ENCODE results near the gene CAMK2A.

DNA sequence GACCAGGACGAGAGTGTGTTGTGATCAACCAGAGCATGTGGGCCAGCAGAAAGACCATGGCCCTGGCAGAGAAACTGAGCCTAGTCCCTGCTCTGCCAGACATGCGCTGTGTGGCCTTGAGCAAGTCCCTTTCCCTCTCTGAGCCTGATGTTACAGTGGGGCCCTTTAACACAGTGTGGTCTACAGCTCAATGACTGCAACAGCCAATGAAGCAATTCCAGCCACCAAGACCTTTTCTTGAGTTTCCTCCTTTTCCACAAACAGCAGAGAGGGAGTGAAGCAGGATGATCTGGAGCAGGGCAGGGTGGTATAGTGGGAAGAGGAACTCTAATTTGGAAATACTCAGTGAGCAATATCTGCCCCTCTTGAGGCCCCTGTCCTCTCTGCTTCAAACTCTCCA lies 38.9 kb upstream of the CAMK2A start:
- TF ChIP-seq, protein P1, sequence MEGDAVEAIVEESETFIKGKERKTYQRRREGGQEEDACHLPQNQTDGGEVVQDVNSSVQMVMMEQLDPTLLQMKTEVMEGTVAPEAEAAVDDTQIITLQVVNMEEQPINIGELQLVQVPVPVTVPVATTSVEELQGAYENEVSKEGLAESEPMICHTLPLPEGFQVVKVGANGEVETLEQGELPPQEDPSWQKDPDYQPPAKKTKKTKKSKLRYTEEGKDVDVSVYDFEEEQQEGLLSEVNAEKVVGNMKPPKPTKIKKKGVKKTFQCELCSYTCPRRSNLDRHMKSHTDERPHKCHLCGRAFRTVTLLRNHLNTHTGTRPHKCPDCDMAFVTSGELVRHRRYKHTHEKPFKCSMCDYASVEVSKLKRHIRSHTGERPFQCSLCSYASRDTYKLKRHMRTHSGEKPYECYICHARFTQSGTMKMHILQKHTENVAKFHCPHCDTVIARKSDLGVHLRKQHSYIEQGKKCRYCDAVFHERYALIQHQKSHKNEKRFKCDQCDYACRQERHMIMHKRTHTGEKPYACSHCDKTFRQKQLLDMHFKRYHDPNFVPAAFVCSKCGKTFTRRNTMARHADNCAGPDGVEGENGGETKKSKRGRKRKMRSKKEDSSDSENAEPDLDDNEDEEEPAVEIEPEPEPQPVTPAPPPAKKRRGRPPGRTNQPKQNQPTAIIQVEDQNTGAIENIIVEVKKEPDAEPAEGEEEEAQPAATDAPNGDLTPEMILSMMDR (IDR thresholded peaks at IDR 0.05): no peak
- TF ChIP-seq ZFX (IDR thresholded peaks at IDR 0.05; ENCODE audit: borderline replicate concordance): no peak
